ENCODE results near the gene SEPTIN1. TPM values are rescaled to one million over a fixed set of nuclear protein-coding genes. Genes with fewer than 3 reads are reported as not detected.

SEPTIN1 gene
- total and polyA plus RNA-seq, 2 donors (not counting 3 experiments of a cell fraction or from before 2014, with no cell fraction given), result 0.07 to 0.75 TPM

- Histone ChIP-seq H3K4me2 (ENCODE audit: insufficient read depth, low read length) (no peak overlapping the region), H3K9ac (replicated peaks; ENCODE audit: extremely low read depth, insufficient read depth, low read length) (no peak overlapping the region), H3K36me3 (ENCODE audit: control insufficient read depth in 2 of 2, extremely low read depth in 1 of 2, insufficient read depth in 2 of 2, low read length in 2 of 2) (peaks cover 6 to 12% of the 10 kb centered on the region in 2 experiments), H3K4me3 (replicated peaks in 1 of 3; ENCODE audit: insufficient read depth in 1 of 3, low read depth in 1 of 3, low read length in 3 of 3) (no peak overlapping the region), H3K27me3 (ENCODE audit: control insufficient read depth in 2 of 2, insufficient read depth in 2 of 2, low read length in 2 of 2) (no peaks in the 10 kb centered on the region), H3K79me2 (ENCODE audit: control insufficient read depth, insufficient read depth, low read length) (peaks cover 19% of the 10 kb centered on the region), H3K27ac (ENCODE audit: insufficient read depth, low read depth, low read length) (peak overlapping the region; percentile 54), H4K20me1 (replicated peaks; ENCODE audit: control insufficient read depth, extremely low read depth, insufficient read depth, low read length) (no peaks in the 10 kb centered on the region), H3K9me3 (replicated peaks; ENCODE audit: control insufficient read depth, insufficient read depth, low read length) (no peaks in the 10 kb centered on the region), H3K4me1 (ENCODE audit: control insufficient read depth, extremely low read depth, insufficient read depth, low read length) (peaks cover 32% of the 10 kb centered on the region), H3K9me1 (replicated peaks; ENCODE audit: control insufficient read depth, extremely low read depth, insufficient read depth, low read length) (no peaks in the 10 kb centered on the region), H2AFZ (ENCODE audit: low read depth, low read length) (no peak overlapping the region)
- peak; percentile 98 for FAIRE-seq
- CTCF ChIA-PET, result interaction anchor here (1.0 kb wide), 1 partner anchor 57 kb away, joined by 3 read pairs; no protein-coding TSS in a partner anchor
- dilution Hi-C loops (cut with MboI; ENCODE audit: extremely low pct_ligation_motif_present, low sequenced_read_pairs), result no loop called here
- DNase-seq (ENCODE audit: low read depth, low spot score), result peak; percentile 96
- intact Hi-C loops (cut with micrococcal nuclease), result no loop called here
- BruUV-seq (replicated peaks), result no TSS peak
- POLR2A ChIA-PET, result interaction anchor here (0.7 kb wide), 1 partner anchor 56 kb away, joined by 3 read pairs; the partner anchor contains the start of gene ZNF771
- TF ChIP-seq GATA2 (IDR thresholded peaks at IDR 0.05; ENCODE audit: insufficient read depth, insufficient read length, low read depth, low read length) (no peak), EZH2 (IDR thresholded peaks at IDR 0.05; ENCODE audit: borderline replicate concordance, low read depth, low read length, severe bottlenecking) (no peak), JUN (IDR thresholded peaks at IDR 0.05; ENCODE audit: borderline replicate concordance, insufficient read depth, insufficient read length, low read depth) (peak; percentile 76), MYC (IDR thresholded peaks at IDR 0.05; ENCODE audit: low read depth, low read length) (no peak), POLR2A (IDR thresholded peaks at IDR 0.05; ENCODE audit: low read depth, low read length) (no peak), CTCF (IDR thresholded peaks at IDR 0.05; ENCODE audit: extremely low read depth in 1 of 2, insufficient read depth in 1 of 2, low read depth in 1 of 2, low read length in 2 of 2) (no peak), MAX (IDR thresholded peaks at IDR 0.05; ENCODE audit: insufficient read depth, insufficient read length) (no peak), FOS (IDR thresholded peaks at IDR 0.05; ENCODE audit: borderline replicate concordance, insufficient read depth, low read length) (peak; percentile 85), POLR2AphosphoS5 (IDR thresholded peaks at IDR 0.05; ENCODE audit: insufficient read depth, low read depth, low read length) (peak; percentile 82)
Observed at GRCh38 chr16:30351586-30352419, 30.6 kb downstream of the SEPTIN1 start.

Measured in endothelial cell of umbilical vein (primary cell).